OCI-LY7 (cell line): ENCODE results near the gene STH. TPM values are rescaled to one million over a fixed set of nuclear protein-coding genes. Genes with fewer than 3 reads are reported as not detected.
"Not testable (repeated sequence)": the region's sequence is repeated elsewhere in the genome, so short reads cannot be mapped to it uniquely, and the experiment has no call there.

Source experiments
- BruUV-seq: library from RNA; stranded (reverse); fragments of 400-500 nt; replicated peaks from 2 replicates; lab custom pipeline; 2021; lab: Mats Ljungman, UMichigan
- CTCF ChIA-PET: fragments of 300-600 bp; sonication (Branson Sonifier 250); formaldehyde crosslinking; loops from one replicate; lab custom pipeline; 2022; ENCODE audit warnings: antibody characterized with exemption; ENCODE audit not compliant: unreplicated experiment; lab: Charles Lee
- POLR2A ChIA-PET: fragments of 300-600 bp; sonication (Branson Sonifier 250); formaldehyde crosslinking; loops from one replicate; lab custom pipeline; 2022; ENCODE audit warnings: antibody characterized with exemption; lab: Charles Lee
- DNase-seq: peaks from one replicate; pipeline ENCODE4 v3.0.0-alpha.2; 2015; ENCODE audit warnings: low spot score
- H2AFZ ChIP-seq: fragments of 200-600 bp; sonication (generic), shearing (Covaris generic); 2 replicates; pipeline ENCODE4 v1.6.1; 2014; ENCODE audit warnings: mild to moderate bottlenecking, antibody characterized with exemption, low read length, moderate library complexity
- H3K27ac ChIP-seq: fragments of 200-600 bp; sonication (generic); 2 replicates; pipeline ENCODE4 v1.5.1; 2014; ENCODE audit warnings: mixed run types, low read depth, mild to moderate bottlenecking, moderate library complexity, low read length, inconsistent platforms; ENCODE audit not compliant: poor library complexity, severe bottlenecking
- H3K36me3 ChIP-seq: fragments of 200-600 bp; sonication (generic); 2 replicates; pipeline ENCODE4 v1.6.1; 2014; ENCODE audit warnings: mild to moderate bottlenecking, antibody characterized with exemption, low read length, moderate library complexity, mixed read lengths; ENCODE audit not compliant: insufficient read depth
- H3K4me1 ChIP-seq: fragments of 200-600 bp; sonication (generic); 2 replicates; pipeline ENCODE4 v1.5.1; 2014; ENCODE audit warnings: mild to moderate bottlenecking, low read length; ENCODE audit not compliant: insufficient read depth, poor library complexity, severe bottlenecking
- H3K4me2 ChIP-seq: fragments of 200-600 bp; sonication (generic); 2 replicates; pipeline ENCODE4 v1.6.1; 2014; ENCODE audit warnings: mild to moderate bottlenecking, low read length
- H3K4me3 ChIP-seq: fragments of 200-600 bp; sonication (generic); 2 replicates; pipeline ENCODE4 v1.5.1; 2014; ENCODE audit warnings: mild to moderate bottlenecking, low read depth, low read length; ENCODE audit not compliant: poor library complexity, severe bottlenecking
- H3K79me2 ChIP-seq: fragments of 200-600 bp; sonication (generic); 2 replicates; pipeline ENCODE4 v1.6.1; 2016; ENCODE audit warnings: low read depth, mild to moderate bottlenecking, low read length, moderate library complexity, mixed read lengths; ENCODE audit not compliant: insufficient read depth
- H3K9me2 ChIP-seq: fragments of 200-600 bp; sonication (generic); 2 replicates; pipeline ENCODE4 v1.6.1; 2016; ENCODE audit warnings: mild to moderate bottlenecking, low read length, mixed read lengths; ENCODE audit not compliant: insufficient read depth
- H3K9me3 ChIP-seq: fragments of 200-600 bp; sonication (generic); 2 replicates; pipeline ENCODE4 v1.6.1; 2014; ENCODE audit warnings: mild to moderate bottlenecking, mixed run types, low read length, mixed read lengths
- H4K20me1 ChIP-seq: fragments of 200-600 bp; sonication (generic); 2 replicates; pipeline ENCODE4 v1.6.1; 2014; ENCODE audit warnings: mild to moderate bottlenecking, antibody characterized with exemption, low read length, moderate library complexity, mixed read lengths; ENCODE audit not compliant: insufficient read depth
- EZH2phosphoT487 ChIP-seq: fragments of 200-600 bp; sonication (generic); IDR thresholded peaks from 2 replicates; pipeline ENCODE4 v1.6.1; 2018; ENCODE audit warnings: low read depth, borderline replicate concordance, mild to moderate bottlenecking, mixed run types, antibody characterized with exemption, low read length, moderate library complexity, mixed read lengths
- intact Hi-C: fragments of 100-400 bp; cut with micrococcal nuclease; formaldehyde crosslinking; loops from one replicate; pipeline ENCODE4 v1.10.0; 2022; ENCODE audit not compliant: unreplicated experiment
- total RNA-seq, 2 experiments: library from RNA; depleted of rRNA in 1 of 2; stranded (reverse); fragments of >200 nt in 1 of 2; shearing (Covaris generic) in 1 of 2; gene quantifications; 2 replicates each; pipeline ENCODE4 v1.2.3, GENCODE V29; 2014 to 2022
- TF ChIP-seq, protein P1 (sequence below): fragments of 200-600 bp; sonication (generic); conservative IDR thresholded peaks from 2 replicates; pipeline ENCODE4 v1.5.1; 2014; ENCODE audit warnings: mild to moderate bottlenecking, antibody characterized with exemption, low read length, moderate library complexity, mixed read lengths

The STH gene
- total RNA-seq, 2 experiments from 2014 or later: not detected

- POLR2A ChIA-PET: no interaction called here
- no peak overlapping the region for H2AFZ ChIP-seq
Measured at GRCh38 chr17:46013502-46014165, 14.6 kb downstream of the STH start.

DNA sequence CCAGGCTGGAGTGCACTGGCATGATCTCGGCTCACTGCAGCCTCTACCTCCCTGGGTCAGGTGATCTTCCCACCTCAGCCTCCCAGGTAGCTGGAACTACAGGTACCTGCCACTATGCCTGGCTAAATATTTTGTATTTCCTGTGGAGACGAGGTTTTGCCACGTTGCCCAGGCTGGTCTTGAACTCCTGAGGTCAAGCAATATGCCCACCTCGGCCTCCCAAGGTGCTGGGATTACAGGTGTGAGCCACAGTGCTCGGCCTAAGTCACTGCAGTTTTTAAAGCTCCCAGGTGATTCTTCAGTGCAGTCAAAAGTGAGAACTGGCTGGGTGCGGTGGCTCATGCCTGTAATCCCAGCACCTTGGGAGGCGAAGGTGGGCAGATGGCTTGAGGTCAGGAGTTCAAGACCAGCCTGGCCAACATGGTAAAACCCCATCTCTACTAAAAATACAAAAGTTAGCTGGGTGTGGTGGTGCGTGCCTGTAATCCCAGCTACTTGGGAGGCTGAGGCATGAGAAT lies 20.4 kb downstream of the STH start:
- H3K9me3 ChIP-seq, H3K4me2 ChIP-seq, BruUV-seq, H3K9me2 ChIP-seq, H2AFZ ChIP-seq, H3K4me1 ChIP-seq, CTCF ChIA-PET, H3K27ac ChIP-seq, POLR2A ChIA-PET, intact Hi-C loops, H3K4me3 ChIP-seq, DNase-seq, H4K20me1 ChIP-seq, H3K79me2 ChIP-seq: not testable (repeated sequence)
- H3K36me3 ChIP-seq: peaks cover 10% of the 10 kb centered on the region; the same call in 1 of the 2 replicates

More at GRCh38 chr17:46013502-46014165, 14.6 kb downstream of the STH start:
- Histone ChIP-seq H3K4me2 (no peak overlapping the region), H3K79me2 (no peaks in the 10 kb centered on the region), H3K36me3 (no peaks in the 10 kb centered on the region), H3K27ac (no peak overlapping the region), H3K4me1 (no peaks in the 10 kb centered on the region), H4K20me1 (no peaks in the 10 kb centered on the region), H3K4me3 (no peak overlapping the region), H3K9me2 (no peaks in the 10 kb centered on the region), H3K9me3 (no peaks in the 10 kb centered on the region)
- TF ChIP-seq, protein P1, sequence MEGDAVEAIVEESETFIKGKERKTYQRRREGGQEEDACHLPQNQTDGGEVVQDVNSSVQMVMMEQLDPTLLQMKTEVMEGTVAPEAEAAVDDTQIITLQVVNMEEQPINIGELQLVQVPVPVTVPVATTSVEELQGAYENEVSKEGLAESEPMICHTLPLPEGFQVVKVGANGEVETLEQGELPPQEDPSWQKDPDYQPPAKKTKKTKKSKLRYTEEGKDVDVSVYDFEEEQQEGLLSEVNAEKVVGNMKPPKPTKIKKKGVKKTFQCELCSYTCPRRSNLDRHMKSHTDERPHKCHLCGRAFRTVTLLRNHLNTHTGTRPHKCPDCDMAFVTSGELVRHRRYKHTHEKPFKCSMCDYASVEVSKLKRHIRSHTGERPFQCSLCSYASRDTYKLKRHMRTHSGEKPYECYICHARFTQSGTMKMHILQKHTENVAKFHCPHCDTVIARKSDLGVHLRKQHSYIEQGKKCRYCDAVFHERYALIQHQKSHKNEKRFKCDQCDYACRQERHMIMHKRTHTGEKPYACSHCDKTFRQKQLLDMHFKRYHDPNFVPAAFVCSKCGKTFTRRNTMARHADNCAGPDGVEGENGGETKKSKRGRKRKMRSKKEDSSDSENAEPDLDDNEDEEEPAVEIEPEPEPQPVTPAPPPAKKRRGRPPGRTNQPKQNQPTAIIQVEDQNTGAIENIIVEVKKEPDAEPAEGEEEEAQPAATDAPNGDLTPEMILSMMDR: no peak
- TF ChIP-seq EZH2phosphoT487: no peak
- no peak for DNase-seq
- intact Hi-C loops: no loop called here
- CTCF ChIA-PET: no interaction called here
- no TSS peak for BruUV-seq

- TF ChIP-seq, protein P1: no peak
- TF ChIP-seq EZH2phosphoT487: no peak
- H2AFZ ChIP-seq: no peak overlapping the region
- H3K36me3 ChIP-seq: peaks cover 10% of the 10 kb centered on the region; the same call in 1 of the 2 replicates
- H3K27ac ChIP-seq: no peak overlapping the region
- no peaks in the 10 kb centered on the region for H4K20me1 ChIP-seq
- ChIA-PET POLR2A (no interaction called here), CTCF (no interaction called here)
- no peaks in the 10 kb centered on the region for H3K9me2 ChIP-seq
- no peaks in the 10 kb centered on the region for H3K4me1 ChIP-seq
- H3K4me3 ChIP-seq: no peak overlapping the region
- intact Hi-C loops: no loop called here
- no peaks in the 10 kb centered on the region for H3K9me3 ChIP-seq
- H3K4me2 ChIP-seq: no peak overlapping the region
- BruUV-seq: no TSS peak
- H3K79me2 ChIP-seq: no peaks in the 10 kb centered on the region
- no peak for DNase-seq
Measured at GRCh38 chr17:46020023-46020761, 21.1 kb downstream of the STH start.
